ENCODE data around the gene SLC19A1.
"Not testable (repeated sequence)": the region's sequence is repeated elsewhere in the genome, so short reads cannot be mapped to it uniquely, and the experiment has no call there.

Gene SLC19A1

GRCh38 chr21:45528981-45529784, 13.1 kb downstream of the SLC19A1 start:
- peaks cover 73% of the 10 kb centered on the region for H3K36me3 ChIP-seq
- no peak overlapping the region for H3K4me3 ChIP-seq (ENCODE audit: low read depth, low read length)
- H3K9me3 ChIP-seq = no peaks in the 10 kb centered on the region
- peaks cover 1% of the 10 kb centered on the region; the same call in 1 of the 2 replicates for H3K4me1 ChIP-seq
- no peak for DNase-seq
- no peaks in the 10 kb centered on the region for H3K27me3 ChIP-seq
- no peak for TF ChIP-seq CTCF (IDR thresholded peaks at IDR 0.05; ENCODE audit: low read depth, low read length)

- Histone ChIP-seq H3K27me3 (no peaks in the 10 kb centered on the region), H3K4me1 (no peaks in the 10 kb centered on the region), H3K9me3 (no peaks in the 10 kb centered on the region), H3K36me3 (peaks cover 69% of the 10 kb centered on the region), H3K4me3 (ENCODE audit: low read depth, low read length) (no peak overlapping the region)
- no peak for TF ChIP-seq CTCF (IDR thresholded peaks at IDR 0.05; ENCODE audit: low read depth, low read length)
- DNase-seq = no peak
Measured at GRCh38 chr21:45528028-45528705, 14.1 kb downstream of the SLC19A1 start.

- H3K4me3 ChIP-seq (ENCODE audit: low read depth, low read length); H3K4me1 ChIP-seq; H3K9me3 ChIP-seq; H3K27me3 ChIP-seq: not testable (repeated sequence)
- peak; percentile 4 for DNase-seq
- H3K36me3 ChIP-seq = peaks cover 74% of the 10 kb centered on the region
Measured at GRCh38 chr21:45527151-45527999, 14.9 kb downstream of the SLC19A1 start.

GRCh38 chr21:45525910-45526306, 16.3 kb downstream of the SLC19A1 start:
- H3K4me3 ChIP-seq (ENCODE audit: low read depth, low read length) = no peak overlapping the region
- peaks cover 74% of the 10 kb centered on the region for H3K36me3 ChIP-seq
- no peaks in the 10 kb centered on the region; the same call in 1 of the 2 replicates for H3K9me3 ChIP-seq
- H3K4me1 ChIP-seq = no peaks in the 10 kb centered on the region
- no peaks in the 10 kb centered on the region for H3K27me3 ChIP-seq
- TF ChIP-seq CTCF (IDR thresholded peaks at IDR 0.05; ENCODE audit: low read depth, low read length) = no peak
- peak; percentile 8 for DNase-seq

GRCh38 chr21:45525153-45525909, 16.9 kb downstream of the SLC19A1 start:
- H3K4me3 ChIP-seq (ENCODE audit: low read depth, low read length) = no peak overlapping the region
- DNase-seq = peak; percentile 4
- TF ChIP-seq CTCF (IDR thresholded peaks at IDR 0.05; ENCODE audit: low read depth, low read length) = no peak
- no peaks in the 10 kb centered on the region for H3K27me3 ChIP-seq
- peaks cover 4% of the 10 kb centered on the region; the same call in 1 of the 2 replicates for H3K9me3 ChIP-seq
- peaks cover 76% of the 10 kb centered on the region for H3K36me3 ChIP-seq
- no peaks in the 10 kb centered on the region for H3K4me1 ChIP-seq

GRCh38 chr21:45524756-45525152, 17.5 kb downstream of the SLC19A1 start:
- DNase-seq = no peak
- no peaks in the 10 kb centered on the region for H3K4me1 ChIP-seq
- H3K9me3 ChIP-seq = peaks cover 4% of the 10 kb centered on the region; the same call in 1 of the 2 replicates
- no peaks in the 10 kb centered on the region for H3K27me3 ChIP-seq
- no peak overlapping the region for H3K4me3 ChIP-seq (ENCODE audit: low read depth, low read length)
- no peak for TF ChIP-seq CTCF (IDR thresholded peaks at IDR 0.05; ENCODE audit: low read depth, low read length)
- H3K36me3 ChIP-seq = peaks cover 76% of the 10 kb centered on the region

All from BE2C (cell line).